Stomach (tissue), 9 donors: Measurements from ENCODE around the gene LYSMD2. TPM values are rescaled to one million over a fixed set of nuclear protein-coding genes. Genes with fewer than 3 reads are reported as not detected.

Experiments
- DNase-seq, 2 donors: peaks; one replicate each; pipeline versions ENCODE4 v3.0.0 to v3.0.0-alpha.2; 2013 to 2019
- H3K27ac ChIP-seq, 5 donors: fragments of 200-600 bp in 4 of 5; sonication (generic) in 4 of 5; one replicate each; pipeline ENCODE4 v1.5.1; 2013 to 2019; ENCODE audit warnings: mild to moderate bottlenecking in 1 of 5, moderate library complexity in 1 of 5
- H3K27me3 ChIP-seq, 3 donors: fragments of 200-600 bp; sonication (generic); one replicate each; pipeline ENCODE4 v1.5.1; 2017 to 2019; ENCODE audit warnings: mixed run types in 1 of 3
- H3K36me3 ChIP-seq, 4 donors: fragments of 200-600 bp; sonication (generic); 1 replicate in 3 of 4; 2 replicates in 1 of 4; pipeline ENCODE4 v1.5.1; 2016 to 2019
- H3K4me1 ChIP-seq, 4 donors: fragments of 200-600 bp; sonication (generic); one replicate each; pipeline ENCODE4 v1.5.1; 2016 to 2019
- H3K4me3 ChIP-seq, 4 donors: fragments of 200-600 bp; sonication (generic) in 3 of 4; one replicate each; pipeline ENCODE4 v1.5.1; 2016 to 2019; ENCODE audit warnings: mild to moderate bottlenecking in 1 of 4
- H3K9me3 ChIP-seq, 4 donors: fragments of 200-600 bp; sonication (generic); one replicate each; pipeline ENCODE4 v1.5.1; 2016 to 2019
- EP300 ChIP-seq: sonication (generic); formaldehyde crosslinking; IDR thresholded peaks from one replicate; pipeline ENCODE4 v1.6.1; 2017; ENCODE audit warnings: antibody characterized with exemption
- POLR2A ChIP-seq, 4 donors: fragments of 450-650 bp; IDR thresholded peaks; one replicate each; pipeline ENCODE4 v1.6.1; 2016; ENCODE audit warnings: antibody characterized with exemption in 4 of 4, control low read depth in 2 of 4, mild to moderate bottlenecking in 1 of 4, moderate library complexity in 1 of 4
- POLR2AphosphoS5 ChIP-seq, 3 donors: sonication (generic); formaldehyde crosslinking; IDR thresholded peaks; one replicate each; pipeline ENCODE4 v1.6.1; 2016; ENCODE audit warnings: antibody characterized with exemption in 3 of 3
- WGBS, 5 donors: extraction: QIAGEN DNeasy Blood & Tissue Kit in 3 of 5; methylation state at CpG; one replicate each; pipeline versions ENCODE4 v1.1.5 to v1.1.7; 2013 to 2018; 5-methylcytosine and 5-hydroxymethylcytosine counted together
- intact Hi-C: fragments of 100-400 bp; cut with DNase I; formaldehyde crosslinking; loops from one replicate; pipeline ENCODE4 v1.15.1; 2023; ENCODE audit warnings: low total_unique reads
- polyA plus RNA-seq, 3 donors: library from polyadenylated mRNA; stranded (reverse); fragments of 200-250 nt; gene quantifications; one replicate each; pipeline ENCODE4 v1.2.3, GENCODE V29; 2013
- total RNA-seq, 5 donors: library from RNA; depleted of rRNA; stranded (reverse); fragments of >200 nt; gene quantifications; one replicate each; pipeline versions ENCODE4 v1.1.0 to v1.2.3, GENCODE V29; 2014 to 2016
- TF ChIP-seq, protein P1 (sequence below), 7 experiments: fragments of 450-650 bp in 4 of 7; fragments of 200-600 bp in 3 of 7; sonication (generic) in 3 of 7; IDR thresholded peaks; one replicate each; pipeline ENCODE4 v1.5.1; 2016 to 2019; ENCODE audit warnings: antibody characterized with exemption in 7 of 7, control low read depth in 2 of 7, mild to moderate bottlenecking in 1 of 7
- donor health status: healthy with polysubstance abuse.
- donor health status: Bipolar disorder and iron deficiency.
- donor health status: healthy.

The LYSMD2 gene
- total and polyA plus RNA-seq, 8 donors, result 4.8 to 24.9 (median 12.2) TPM; not detected in 1

DNA sequence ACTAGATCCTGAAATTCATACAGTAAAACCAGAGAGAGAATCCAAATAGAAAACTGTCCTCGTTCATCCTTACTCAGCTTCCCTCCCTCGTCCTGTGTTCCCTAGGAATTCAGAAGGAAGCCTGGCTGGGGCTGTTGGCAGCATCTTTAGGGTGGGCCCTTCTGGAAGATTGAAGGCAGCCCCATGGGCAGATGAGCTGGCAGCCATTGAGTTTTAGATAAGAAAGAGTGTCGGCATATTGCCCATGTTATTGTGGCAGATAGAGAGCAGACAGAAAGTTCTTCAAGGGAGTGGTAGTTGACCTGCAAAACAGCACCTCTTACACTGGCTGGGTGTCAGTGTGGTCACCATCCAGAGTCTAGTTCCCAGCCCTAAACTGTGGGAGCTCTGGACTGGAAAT lies 37.5 kb upstream of the LYSMD2 start:
- WGBS, 5 donors, result 85 to 93% (median 90%) methylated on average over 3 of the region's 3 CpGs
- DNase-seq, result no peak
- H3K9me3 ChIP-seq, result no peaks in the 10 kb centered on the region
- no peak overlapping the region for H3K4me3 ChIP-seq
- intact Hi-C loops, result loop anchor here (5.0 kb wide), 1 partner anchor 123 kb away; no protein-coding TSS in a partner anchor
- no peaks in the 10 kb centered on the region for H3K27me3 ChIP-seq
- peaks cover 0 to 35% (median 29%) of the 10 kb centered on the region in 4 donors for H3K36me3 ChIP-seq
- no peak for TF ChIP-seq POLR2AphosphoS5 (IDR thresholded peaks at IDR 0.05)
- TF ChIP-seq, protein P1, sequence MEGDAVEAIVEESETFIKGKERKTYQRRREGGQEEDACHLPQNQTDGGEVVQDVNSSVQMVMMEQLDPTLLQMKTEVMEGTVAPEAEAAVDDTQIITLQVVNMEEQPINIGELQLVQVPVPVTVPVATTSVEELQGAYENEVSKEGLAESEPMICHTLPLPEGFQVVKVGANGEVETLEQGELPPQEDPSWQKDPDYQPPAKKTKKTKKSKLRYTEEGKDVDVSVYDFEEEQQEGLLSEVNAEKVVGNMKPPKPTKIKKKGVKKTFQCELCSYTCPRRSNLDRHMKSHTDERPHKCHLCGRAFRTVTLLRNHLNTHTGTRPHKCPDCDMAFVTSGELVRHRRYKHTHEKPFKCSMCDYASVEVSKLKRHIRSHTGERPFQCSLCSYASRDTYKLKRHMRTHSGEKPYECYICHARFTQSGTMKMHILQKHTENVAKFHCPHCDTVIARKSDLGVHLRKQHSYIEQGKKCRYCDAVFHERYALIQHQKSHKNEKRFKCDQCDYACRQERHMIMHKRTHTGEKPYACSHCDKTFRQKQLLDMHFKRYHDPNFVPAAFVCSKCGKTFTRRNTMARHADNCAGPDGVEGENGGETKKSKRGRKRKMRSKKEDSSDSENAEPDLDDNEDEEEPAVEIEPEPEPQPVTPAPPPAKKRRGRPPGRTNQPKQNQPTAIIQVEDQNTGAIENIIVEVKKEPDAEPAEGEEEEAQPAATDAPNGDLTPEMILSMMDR (IDR thresholded peaks at IDR 0.05), result no peak
- TF ChIP-seq EP300, result no peak
- TF ChIP-seq POLR2A (IDR thresholded peaks at IDR 0.05), result no peak
- H3K27ac ChIP-seq, result no peak overlapping the region
- H3K4me1 ChIP-seq, result peaks cover 0 to 14% (median 7%) of the 10 kb centered on the region in 4 donors

DNA sequence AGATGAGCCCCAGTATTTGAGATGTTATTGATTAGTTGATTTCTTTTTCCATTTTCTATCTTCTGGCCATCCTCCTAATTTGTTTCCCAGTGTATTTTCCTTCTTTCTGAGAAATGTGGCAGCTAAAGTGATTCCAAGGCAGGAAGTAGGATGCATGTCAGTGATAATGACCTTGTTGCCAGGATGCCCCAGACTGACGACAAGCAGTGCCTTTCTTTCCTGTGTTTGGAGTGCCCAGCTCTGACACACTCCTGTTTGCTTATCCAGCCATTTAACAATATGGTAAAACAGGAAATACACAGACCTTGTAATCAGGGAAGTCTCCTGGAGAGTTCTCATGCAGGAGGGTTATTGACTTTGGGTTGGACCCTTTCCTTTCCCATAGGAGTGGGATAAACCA lies 34.3 kb upstream of the LYSMD2 start:
- Histone ChIP-seq H3K4me1 (peaks cover 0 to 16% (median 5%) of the 10 kb centered on the region in 4 donors), H3K27me3 (no peaks in the 10 kb centered on the region), H3K9me3 (no peaks in the 10 kb centered on the region), H3K36me3 (peaks cover 0 to 52% (median 42%) of the 10 kb centered on the region in 4 donors), H3K4me3 (no peak overlapping the region), H3K27ac (no peak overlapping the region)
- DNase-seq, result peak in 1 of 2 donors; percentile 20
- TF ChIP-seq, protein P1 (IDR thresholded peaks at IDR 0.05), result no peak
- TF ChIP-seq POLR2AphosphoS5 (IDR thresholded peaks at IDR 0.05) (no peak), EP300 (no peak), POLR2A (IDR thresholded peaks at IDR 0.05) (no peak)
- intact Hi-C loops, result loop anchor here (5.0 kb wide), 1 partner anchor 119 kb away; no protein-coding TSS in a partner anchor
- 21 to 44% (median 38%) methylated on average over 1 of the region's 1 CpG for WGBS, 5 donors

DNA sequence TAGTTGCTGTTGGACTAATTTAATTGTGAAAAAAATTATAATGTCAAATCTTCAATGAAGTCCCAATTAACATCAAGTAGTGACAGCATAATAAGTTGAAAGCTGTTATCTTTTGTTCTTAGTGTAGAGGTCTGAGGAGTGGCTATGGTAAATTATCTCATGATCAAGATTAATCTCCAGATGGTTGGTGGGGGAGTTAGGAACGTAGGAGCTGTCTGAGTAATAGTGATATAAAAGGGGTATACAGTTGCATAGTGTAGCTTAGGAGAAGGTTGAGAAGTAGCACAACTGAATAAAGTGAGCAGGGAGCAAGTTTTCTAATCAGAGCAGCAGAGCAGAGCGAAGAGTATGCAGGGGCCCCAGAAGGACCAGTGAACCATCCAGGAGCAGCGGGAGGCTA lies 33.4 kb upstream of the LYSMD2 start:
- no peak overlapping the region for H3K27ac ChIP-seq
- peaks cover 0 to 52% (median 42%) of the 10 kb centered on the region in 4 donors for H3K36me3 ChIP-seq
- peaks cover 0 to 8% (median under 1%) of the 10 kb centered on the region in 4 donors for H3K4me1 ChIP-seq
- H3K9me3 ChIP-seq, result no peaks in the 10 kb centered on the region
- no peak for DNase-seq
- intact Hi-C loops, result loop anchor here (5.0 kb wide), 1 partner anchor 119 kb away; no protein-coding TSS in a partner anchor
- TF ChIP-seq POLR2AphosphoS5 (IDR thresholded peaks at IDR 0.05) (no peak), POLR2A (IDR thresholded peaks at IDR 0.05) (no peak), EP300 (no peak)
- TF ChIP-seq, protein P1 (IDR thresholded peaks at IDR 0.05), result no peak
- H3K4me3 ChIP-seq, result no peak overlapping the region
- no peaks in the 10 kb centered on the region for H3K27me3 ChIP-seq
- 56 to 82% (median 79%) methylated on average over 3 of the region's 3 CpGs for WGBS, 5 donors

DNA sequence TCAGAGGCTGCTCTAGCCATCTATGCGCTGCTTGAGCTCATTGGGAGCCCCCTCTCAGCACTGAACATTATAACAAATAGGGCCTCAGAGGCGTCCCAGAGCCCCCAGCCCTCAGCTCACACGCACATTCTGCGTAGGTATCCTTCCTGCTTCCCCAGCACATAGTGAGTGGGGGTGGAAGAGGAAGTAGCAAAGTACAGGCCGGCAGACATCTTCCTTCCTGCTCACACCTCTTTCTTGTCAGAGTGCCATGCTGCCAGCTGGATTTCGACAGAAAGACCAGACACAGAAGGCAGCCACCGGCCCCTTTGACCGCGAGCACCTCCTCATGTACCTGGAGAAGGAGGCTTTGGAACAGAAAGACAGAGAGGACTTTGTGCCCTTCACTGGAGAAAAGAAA lies 30.6 kb upstream of the LYSMD2 start:
- DNase-seq, result peak in 1 of 2 donors; percentile 30
- H3K27ac ChIP-seq, result no peak overlapping the region
- peaks cover 0 to 32% (median 23%) of the 10 kb centered on the region in 4 donors for H3K36me3 ChIP-seq
- H3K9me3 ChIP-seq, result no peaks in the 10 kb centered on the region
- intact Hi-C loops, result no loop called here
- H3K4me3 ChIP-seq, result no peak overlapping the region
- WGBS, 5 donors, result 52 to 72% (median 69%) methylated on average over 9 of the region's 9 CpGs
- no peaks in the 10 kb centered on the region for H3K27me3 ChIP-seq
- TF ChIP-seq POLR2AphosphoS5 (IDR thresholded peaks at IDR 0.05), result no peak
- no peak for TF ChIP-seq POLR2A (IDR thresholded peaks at IDR 0.05)
- TF ChIP-seq, protein P1 (IDR thresholded peaks at IDR 0.05), result no peak
- TF ChIP-seq EP300, result no peak
- H3K4me1 ChIP-seq, result peaks cover 0 to 6% (median 0%) of the 10 kb centered on the region in 4 donors
